K562 (cell line): Measurements from ENCODE around the gene SRGAP3. TPM values are rescaled to one million over a fixed set of nuclear protein-coding genes. Genes with fewer than 3 reads are reported as not detected.

Source experiments
- ATAC-seq: fragments of 200-7000 bp; cut with Tn5 transposase; 3 replicates; pipeline ENCODE4 v1.9.1; 2020; ENCODE audit warnings: moderate library complexity
- BruUV-seq: library from RNA; stranded (reverse); fragments of 400-500 nt; replicated peaks from 2 replicates; lab custom pipeline; 2021; lab: Mats Ljungman, UMichigan
- CTCF ChIA-PET: fragments of 300-600 bp; formaldehyde crosslinking; extraction: SDS; loops from one replicate; lab custom pipeline; 2021; ENCODE audit warnings: low intra/inter-chr PET ratio; lab: Yijun Ruan, JAX
- POLR2A ChIA-PET: fragments of 300-600, 350-650 bp; sonication (Branson Sonifier 250); formaldehyde crosslinking; extraction: SDS; loops from one replicate; lab custom pipeline; 2021; ENCODE audit warnings: antibody characterized with exemption, inconsistent platforms; lab: Yijun Ruan, JAX
- DNase-seq, 4 experiments: peaks; one replicate each; pipeline versions ENCODE4 v3.0.0 to v3.0.0-alpha.2; 2011 to 2018; ENCODE audit warnings: low spot score in 3 of 4, mixed read lengths in 3 of 4; ENCODE audit errors: extremely low read depth in 1 of 4
- FAIRE-seq: peaks from 2 replicates; lab custom pipeline; 2011; peaks lifted over from hg19 to GRCh38; lab: Jason Lieb, UNC
- H2AFZ ChIP-seq: 2 replicates; pipeline ENCODE4 v1.6.0; 2011; ENCODE audit warnings: low read depth, low read length, control low read depth, inconsistent platforms
- H3K27ac ChIP-seq: fragments of 200-600 bp; 3 replicates; pipeline ENCODE4 v1.8.0; 2011; ENCODE audit warnings: low read depth, mild to moderate bottlenecking, control low read depth, inconsistent platforms, low read length, moderate library complexity, mixed read lengths; ENCODE audit errors: extremely low read depth
- H3K27me3 ChIP-seq, 2 experiments: fragments of 300-600 bp in 1 of 2; 2 replicates in 1 of 2; 3 replicates in 1 of 2; pipeline versions ENCODE4 v1.6.0 to v1.8.0; 2011; ENCODE audit warnings: inconsistent platforms in 2 of 2, low read length in 2 of 2, mild to moderate bottlenecking in 1 of 2, mixed read lengths in 1 of 2, moderate library complexity in 1 of 2; ENCODE audit not compliant: control insufficient read depth in 2 of 2, insufficient read depth in 2 of 2
- H3K36me3 ChIP-seq: fragments of 300-600 bp; 3 replicates; pipeline ENCODE4 v1.8.0; 2011; ENCODE audit warnings: mild to moderate bottlenecking, low read length, inconsistent platforms; ENCODE audit not compliant: control insufficient read depth, insufficient read depth
- H3K4me1 ChIP-seq, 2 experiments: fragments of 200-600 bp in 1 of 2; replicated peaks in 1 of 2; 2 replicates in 1 of 2; 3 replicates in 1 of 2; pipeline versions ENCODE4 v1.5.1 to v1.8.0; 2011; ENCODE audit warnings: inconsistent platforms in 2 of 2, low read length in 2 of 2, mild to moderate bottlenecking in 1 of 2, mixed read lengths in 1 of 2, moderate library complexity in 1 of 2; ENCODE audit not compliant: control insufficient read depth in 2 of 2, insufficient read depth in 2 of 2
- H3K4me2 ChIP-seq: 2 replicates; pipeline ENCODE4 v1.6.1; 2011; ENCODE audit warnings: low read length, control low read depth, inconsistent platforms, mixed read lengths; ENCODE audit not compliant: insufficient read depth
- H3K4me3 ChIP-seq: fragments of 200-600 bp; sonication (generic), shearing (Covaris generic); 2 replicates; pipeline ENCODE4 v1.5.1; 2016; ENCODE audit warnings: control low read depth, inconsistent platforms
- H3K79me2 ChIP-seq: fragments of 200-600 bp; 3 replicates; pipeline ENCODE4 v1.8.0; 2011; ENCODE audit warnings: low read length, inconsistent platforms; ENCODE audit not compliant: control insufficient read depth, insufficient read depth
- H3K9ac ChIP-seq, 2 experiments: 2 replicates each; pipeline versions ENCODE4 v1.6.0 to v1.6.1; 2011; ENCODE audit warnings: low read depth in 2 of 2, low read length in 2 of 2, control low read depth in 1 of 2, inconsistent platforms in 1 of 2, mild to moderate bottlenecking in 1 of 2, mixed read lengths in 1 of 2; ENCODE audit not compliant: insufficient read depth in 1 of 2
- H3K9me1 ChIP-seq: one replicate; pipeline ENCODE4 v1.6.0; 2011; ENCODE audit warnings: inconsistent platforms, mild to moderate bottlenecking, low read length, moderate library complexity; ENCODE audit not compliant: control insufficient read depth, insufficient read depth
- H3K9me3 ChIP-seq: replicated peaks from 2 replicates; pipeline ENCODE4 v1.5.1; 2011; ENCODE audit warnings: low read depth, low read length, inconsistent platforms; ENCODE audit not compliant: control insufficient read depth, insufficient read depth
- H4K20me1 ChIP-seq: replicated peaks from 2 replicates; pipeline ENCODE4 v1.6.1; 2011; ENCODE audit warnings: low read length, inconsistent platforms, mixed read lengths; ENCODE audit not compliant: control insufficient read depth, insufficient read depth
- BCL6 ChIP-seq: fragments of 250-450 bp; sonication (Bioruptor Pico); IDR thresholded peaks from 2 replicates; pipeline ENCODE4 v1.4.0; 2020
- E2F6 ChIP-seq, 2 experiments: IDR thresholded peaks; 2 replicates each; pipeline ENCODE4 v1.6.1; 2011; ENCODE audit warnings: borderline replicate concordance in 1 of 2, control low read depth in 1 of 2, low read depth in 1 of 2, low read length in 1 of 2, mild to moderate bottlenecking in 1 of 2, mixed read lengths in 1 of 2, moderate library complexity in 1 of 2; ENCODE audit not compliant: insufficient read depth in 1 of 2, insufficient read length in 1 of 2, poor library complexity in 1 of 2, severe bottlenecking in 1 of 2; ENCODE audit errors: extremely low read depth in 1 of 2
- RBM25 ChIP-seq: fragments of 200-400 bp; formaldehyde crosslinking; IDR thresholded peaks from 2 replicates; pipeline ENCODE4 v1.6.1; 2018; ENCODE audit warnings: low read length, low read depth, moderate library complexity; ENCODE audit not compliant: severe bottlenecking
- VEZF1 ChIP-seq: fragments of 200-800 bp; sonication (Bioruptor generic); IDR thresholded peaks from 2 replicates; pipeline ENCODE4 v1.6.1; 2017; ENCODE audit warnings: missing genetic modification characterization, missing compliant biosample characterization
- ZFP36 ChIP-seq: fragments of 150-350 bp; IDR thresholded peaks from 2 replicates; pipeline ENCODE4 v1.6.1; 2018; ENCODE audit warnings: low read length, low read depth; ENCODE audit not compliant: partially characterized antibody
- ZNF408 ChIP-seq: fragments of 250-450 bp; sonication (Bioruptor Pico); IDR thresholded peaks from 2 replicates; pipeline ENCODE4 v1.4.0; 2020; ENCODE audit warnings: low read depth, mild to moderate bottlenecking, moderate library complexity
- WGBS: fragments of 100-300 bp; shearing (Covaris generic); methylation state at CpG from one replicate; pipeline ENCODE4 v1.1.6; 2016; ENCODE audit warnings: low coverage, mixed read lengths; ENCODE audit not compliant: insufficient coverage; ENCODE audit errors: missing lambda C conversion rate; 5-methylcytosine and 5-hydroxymethylcytosine counted together
- in situ Hi-C: fragments of 300-500 bp; cut with MboI; formaldehyde crosslinking; loops from 4 replicates; pipeline ENCODE4 v1.15.0; 2018; ENCODE audit warnings: inconsistent platforms, mixed read lengths
- intact Hi-C: fragments of 100-400 bp; cut with micrococcal nuclease; formaldehyde crosslinking; loops from 2 replicates; pipeline ENCODE4 v1.14.2; 2022
- polyA plus RNA-seq, 8 experiments: library from polyadenylated mRNA; depleted of rRNA in 4 of 8; stranded (reverse) in 5 of 8; unstranded in 3 of 8; fragments of >200 nt; fragmentation: Nextera tagmentation in 2 of 8; fragmentation: Illumina TruSeq in 1 of 8; extraction: Ambion mirVana in 2 of 8; extraction: Trizol in 1 of 8; gene quantifications; 2 replicates each; pipeline versions ENCODE4 v1.2.1 to v1.2.3, GENCODE V29; 2011 to 2014; ENCODE audit warnings: inconsistent platforms in 1 of 8, missing spikeins in 1 of 8
- total RNA-seq, 7 experiments: library from RNA; depleted of rRNA in 6 of 7; stranded (reverse); fragments of >200 nt in 6 of 7; fragmentation: Illumina TruSeq in 2 of 7; extraction: Trizol in 2 of 7; gene quantifications; 2 replicates each; pipeline versions ENCODE4 v1.2.1 to v1.2.3, GENCODE V29; 2011 to 2021; ENCODE audit warnings: low replicate concordance in 1 of 7

The SRGAP3 gene
- total and polyA plus RNA-seq, 9 of the 15 experiments (the other 6 are each of a cell fraction or from before 2014, with no cell fraction given) = 0.11 to 0.85 (median 0.35) TPM; not detected in 2

GRCh38 chr3:9136746-9137465 lies 112.5 kb downstream of the SRGAP3 start:
- Histone ChIP-seq H3K9ac (no peak overlapping the region), H2AFZ (no peak overlapping the region), H3K27me3 (peaks cover 15 to 39% of the 10 kb centered on the region in 2 experiments; a peak in 4 of 5 replicates), H3K79me2 (no peaks in the 10 kb centered on the region)
- FAIRE-seq = no peak
- DNase-seq = no peak
- in situ Hi-C loops = no loop called here
- no peak for ATAC-seq
- WGBS = 5% methylated on average over 12 of the region's 12 CpGs
- TF ChIP-seq ZFP36 (peak; percentile 72), BCL6 (CRISPR knock-in tag) (no peak), RBM25 (peak; percentile 72)
- TF ChIP-seq, all 486 proteins: peak for 2
- no TSS peak for BruUV-seq
- Histone ChIP-seq H3K4me2 (no peak overlapping the region), H3K9me3 (peaks cover 2% of the 10 kb centered on the region; the same call in 1 of the 2 replicates), H3K36me3 (no peaks in the 10 kb centered on the region), H3K4me3 (no peak overlapping the region), H3K4me1 (peaks cover 0 to 4% of the 10 kb centered on the region in 2 experiments; a peak in 1 of 5 replicates), H4K20me1 (no peaks in the 10 kb centered on the region), H3K27ac (no peak overlapping the region), H3K9me1 (no peaks in the 10 kb centered on the region)
- CTCF ChIA-PET = no interaction called here
- POLR2A ChIA-PET = interaction anchor here (0.7 kb wide), 1 partner anchor 150 kb away, joined by 3 read pairs; no protein-coding TSS in a partner anchor
- intact Hi-C loops = no loop called here

- no peak overlapping the region for H3K4me2 ChIP-seq
- in situ Hi-C loops (no loop called here), intact Hi-C loops (no loop called here)
- ATAC-seq = peak; percentile 55
- POLR2A ChIA-PET = interaction anchor here (0.7 to 1.0 kb wide), 2 partner anchors 12 to 149 kb away, joined by 3 read pairs; no protein-coding TSS in a partner anchor
- WGBS = 3% methylated on average over 37 of the region's 56 CpGs
- H3K27ac ChIP-seq = no peak overlapping the region
- DNase-seq = peak in 1 of 4 experiments; percentile 21
- peaks cover 0 to 4% of the 10 kb centered on the region in 2 experiments; a peak in 1 of 5 replicates for H3K4me1 ChIP-seq
- H3K27me3 ChIP-seq = peaks cover 15 to 43% of the 10 kb centered on the region in 2 experiments; a peak in 4 of 5 replicates
- H3K79me2 ChIP-seq = no peaks in the 10 kb centered on the region
- BruUV-seq = no TSS peak
- H3K9me1 ChIP-seq = no peaks in the 10 kb centered on the region
- H3K4me3 ChIP-seq = no peak overlapping the region
- FAIRE-seq = no peak
- TF ChIP-seq E2F6 (IDR thresholded peaks at IDR 0.05; ENCODE audit: borderline replicate concordance in 1 of 2, extremely low read depth in 1 of 2, insufficient read depth in 1 of 2, insufficient read length in 1 of 2, low read depth in 1 of 2, low read length in 1 of 2, poor library complexity in 1 of 2, severe bottlenecking in 1 of 2) (peak in 1 of 2 experiments; percentile 21), ZNF408 (CRISPR knock-in tag) (no peak), VEZF1 (CRISPR knock-in tag) (peak; percentile 37; the same call in 1 of the 2 replicates)
- H3K9ac ChIP-seq = no peak overlapping the region
- no peaks in the 10 kb centered on the region for H4K20me1 ChIP-seq
- H3K36me3 ChIP-seq = no peaks in the 10 kb centered on the region
- H3K9me3 ChIP-seq = peaks cover 2% of the 10 kb centered on the region; the same call in 1 of the 2 replicates
- CTCF ChIA-PET = no interaction called here
- H2AFZ ChIP-seq = no peak overlapping the region
Measured at GRCh38 chr3:9135930-9136525, 113.4 kb downstream of the SRGAP3 start.
